PC-9 (cell line): Measurements from ENCODE around the gene PCED1A. TPM values are rescaled to one million over a fixed set of nuclear protein-coding genes. Genes with fewer than 3 reads are reported as not detected.

ENCODE experiments used
- BruUV-seq: library from RNA; stranded (reverse); fragments of 400-500 nt; replicated peaks from 2 replicates; lab custom pipeline; 2021; lab: Mats Ljungman, UMichigan
- CTCF ChIA-PET: fragments of 300-600 bp; sonication (Branson Sonifier 250); formaldehyde crosslinking; loops from one replicate; lab custom pipeline; 2022; ENCODE audit warnings: antibody characterized with exemption; lab: Charles Lee
- POLR2A ChIA-PET: fragments of 300-600 bp; sonication (Branson Sonifier 250); formaldehyde crosslinking; loops from one replicate; lab custom pipeline; 2022; ENCODE audit warnings: antibody characterized with exemption; ENCODE audit not compliant: unreplicated experiment; lab: Charles Lee
- DNase-seq, 2 experiments: peaks; one replicate each; pipeline versions ENCODE4 v3.0.0 to v3.0.0-alpha.2; 2015 to 2022; ENCODE audit warnings: mixed read lengths in 1 of 2
- H2AFZ ChIP-seq: fragments of 200-600 bp; sonication (generic); 2 replicates; pipeline ENCODE4 v1.8.1; 2017; ENCODE audit warnings: antibody characterized with exemption
- H3F3A ChIP-seq: fragments of 200-600 bp; sonication (generic); 2 replicates; pipeline ENCODE4 v1.8.1; 2017; ENCODE audit warnings: antibody characterized with exemption, mild to moderate bottlenecking, low read depth; ENCODE audit not compliant: insufficient read depth
- H3K27ac ChIP-seq: fragments of 200-600 bp; sonication (generic); 2 replicates; pipeline ENCODE4 v1.6.1; 2016; ENCODE audit warnings: mixed run types
- H3K27me3 ChIP-seq: fragments of 200-600 bp; sonication (generic); 2 replicates; pipeline ENCODE4 v1.6.1; 2016; ENCODE audit warnings: low read depth, mixed run types; ENCODE audit not compliant: insufficient read depth
- H3K36me3 ChIP-seq: fragments of 200-600 bp; sonication (generic); 2 replicates; pipeline ENCODE4 v1.6.1; 2016; ENCODE audit warnings: low read depth, mixed run types
- H3K4me1 ChIP-seq: fragments of 200-600 bp; sonication (generic); replicated peaks from 2 replicates; pipeline ENCODE4 v1.6.1; 2016; ENCODE audit warnings: mixed run types; ENCODE audit not compliant: insufficient read depth
- H3K4me2 ChIP-seq: fragments of 200-600 bp; sonication (generic); 2 replicates; pipeline ENCODE4 v1.6.1; 2017; ENCODE audit warnings: mixed run types
- H3K4me3 ChIP-seq: fragments of 200-600 bp; sonication (generic); 2 replicates; pipeline ENCODE4 v1.6.1; 2016; ENCODE audit warnings: mixed run types
- H3K79me2 ChIP-seq: fragments of 200-600 bp; sonication (generic); 2 replicates; pipeline ENCODE4 v1.6.1; 2017; ENCODE audit warnings: low read depth, mixed run types
- H3K9me2 ChIP-seq: fragments of 200-600 bp; sonication (generic); 2 replicates; pipeline ENCODE4 v1.8.1; 2017; ENCODE audit warnings: mild to moderate bottlenecking; ENCODE audit not compliant: insufficient read depth
- H3K9me3 ChIP-seq: fragments of 200-600 bp; sonication (generic); 2 replicates; pipeline ENCODE4 v1.8.1; 2016; ENCODE audit warnings: low read depth; ENCODE audit not compliant: insufficient read depth
- H4K20me1 ChIP-seq: fragments of 200-600 bp; sonication (generic); 2 replicates; pipeline ENCODE4 v1.8.1; 2017; ENCODE audit not compliant: insufficient read depth
- CTCF ChIP-seq: fragments of 200-600 bp; sonication (generic); conservative IDR thresholded peaks from 2 replicates; pipeline ENCODE4 v1.6.1; 2017; ENCODE audit warnings: mixed run types, antibody characterized with exemption, mild to moderate bottlenecking, moderate library complexity
- EZH2 ChIP-seq: fragments of 200-600 bp; sonication (generic); IDR thresholded peaks from 2 replicates; pipeline ENCODE4 v1.8.0; 2017; ENCODE audit warnings: antibody characterized with exemption, low read depth
- intact Hi-C: fragments of 100-400 bp; cut with micrococcal nuclease; formaldehyde crosslinking; loops from one replicate; pipeline ENCODE4 v1.10.0; 2022; ENCODE audit not compliant: unreplicated experiment
- total RNA-seq: library from RNA; stranded (reverse); gene quantifications from 2 replicates; pipeline ENCODE4 v1.2.3, GENCODE V29; 2021

PCED1A gene
- total RNA-seq, 1 experiment from 2014 or later: 47.9 TPM

GRCh38 chr20:2888224-2888955, 47.9 kb upstream of the PCED1A start:
- Histone ChIP-seq H3K9me2 (no peaks in the 10 kb centered on the region), H3K36me3 (no peaks in the 10 kb centered on the region), H3K4me1 (peaks cover 11% of the 10 kb centered on the region), H2AFZ (no peak overlapping the region), H3K27ac (peak overlapping the region; percentile 38), H3K4me3 (no peak overlapping the region), H3F3A (no peaks in the 10 kb centered on the region), H3K27me3 (no peaks in the 10 kb centered on the region), H3K79me2 (peaks cover 61% of the 10 kb centered on the region), H3K4me2 (no peak overlapping the region), H3K9me3 (no peaks in the 10 kb centered on the region), H4K20me1 (peaks cover 16% of the 10 kb centered on the region)
- ChIA-PET POLR2A (interaction anchor here (0.7 kb wide), 1 partner anchor 9 kb away, joined by 10 read pairs; no protein-coding TSS in a partner anchor), CTCF (no interaction called here)
- intact Hi-C loops: no loop called here
- TF ChIP-seq CTCF (no peak), EZH2 (no peak)
- no TSS peak for BruUV-seq
- no peak for DNase-seq

- POLR2A ChIA-PET: no interaction called here
- Histone ChIP-seq H3K9me2 (no peaks in the 10 kb centered on the region), H3K4me1 (peaks cover 11% of the 10 kb centered on the region), H3K4me2 (no peak overlapping the region), H3K27ac (no peak overlapping the region), H3K36me3 (no peaks in the 10 kb centered on the region), H4K20me1 (peaks cover 16% of the 10 kb centered on the region), H3K4me3 (no peak overlapping the region), H3F3A (no peaks in the 10 kb centered on the region), H3K9me3 (no peaks in the 10 kb centered on the region), H3K79me2 (peaks cover 59% of the 10 kb centered on the region), H2AFZ (no peak overlapping the region), H3K27me3 (no peaks in the 10 kb centered on the region)
- no peak for DNase-seq
- CTCF ChIA-PET: interaction anchor here (0.6 kb wide), 1 partner anchor 506 kb away, joined by 3 read pairs; no protein-coding TSS in a partner anchor
- intact Hi-C loops: no loop called here
- BruUV-seq: no TSS peak
- TF ChIP-seq EZH2: no peak
- TF ChIP-seq CTCF: no peak
Measured at GRCh38 chr20:2887715-2888114, 47.3 kb upstream of the PCED1A start.

- Histone ChIP-seq H4K20me1 (peaks cover 14% of the 10 kb centered on the region), H3K4me3 (no peak overlapping the region), H3K9me2 (no peaks in the 10 kb centered on the region), H3K27me3 (no peaks in the 10 kb centered on the region), H3K27ac (no peak overlapping the region), H3K4me1 (peaks cover 4% of the 10 kb centered on the region), H2AFZ (no peak overlapping the region), H3F3A (no peaks in the 10 kb centered on the region), H3K9me3 (no peaks in the 10 kb centered on the region), H3K79me2 (peaks cover 49% of the 10 kb centered on the region; the same call in 1 of the 2 replicates), H3K36me3 (no peaks in the 10 kb centered on the region), H3K4me2 (no peak overlapping the region)
- ChIA-PET POLR2A (no interaction called here), CTCF (no interaction called here)
- no TSS peak for BruUV-seq
- TF ChIP-seq CTCF: no peak
- intact Hi-C loops: no loop called here
- DNase-seq: no peak
Measured at GRCh38 chr20:2883726-2884637, 43.5 kb upstream of the PCED1A start.
